RWPE2 (cell line): ENCODE measurements around the gene PIR.

Experiments
- ATAC-seq: fragments of 200-7000 bp; cut with Tn5 transposase; 3 replicates; pipeline ENCODE4 v1.9.1; 2021; ENCODE audit warnings: low read depth
- DNase-seq: peaks from one replicate; pipeline ENCODE4 v3.0.0-alpha.2; 2020; ENCODE audit warnings: low spot score
- H3K27ac ChIP-seq: fragments of 450-650 bp; 2 replicates; pipeline ENCODE4 v1.5.1; 2017; ENCODE audit warnings: mild to moderate bottlenecking; ENCODE audit not compliant: poor library complexity, severe bottlenecking
- H3K27me3 ChIP-seq: fragments of 250-450 bp; sonication (Bioruptor Pico); 2 replicates; pipeline ENCODE4 v1.5.1; 2021; ENCODE audit warnings: mild to moderate bottlenecking, moderate library complexity; ENCODE audit not compliant: insufficient read depth, poor library complexity, severe bottlenecking
- H3K36me3 ChIP-seq: fragments of 250-450 bp; sonication (Bioruptor Pico); 2 replicates; pipeline ENCODE4 v1.5.1; 2020; ENCODE audit warnings: low read depth, mild to moderate bottlenecking, moderate library complexity
- H3K4me1 ChIP-seq: fragments of 250-450 bp; sonication (Bioruptor Pico); 2 replicates; pipeline ENCODE4 v1.5.1; 2021; ENCODE audit warnings: mild to moderate bottlenecking, moderate library complexity; ENCODE audit not compliant: insufficient read depth, poor library complexity, severe bottlenecking
- H3K4me3 ChIP-seq: fragments of 250-450 bp; sonication (Bioruptor Pico); 2 replicates; pipeline ENCODE4 v1.5.1; 2021; ENCODE audit warnings: mild to moderate bottlenecking, moderate library complexity; ENCODE audit not compliant: severe bottlenecking
- H3K9me3 ChIP-seq: fragments of 250-450 bp; sonication (Bioruptor Pico); 2 replicates; pipeline ENCODE4 v1.5.1; 2021; ENCODE audit warnings: mild to moderate bottlenecking, moderate library complexity; ENCODE audit not compliant: severe bottlenecking
- TF ChIP-seq, protein P1 (sequence below): fragments of 450-650 bp; IDR thresholded peaks from one replicate; pipeline ENCODE4 v1.5.1; 2017; ENCODE audit warnings: mild to moderate bottlenecking, moderate library complexity; ENCODE audit not compliant: poor library complexity, severe bottlenecking

The PIR gene

DNA sequence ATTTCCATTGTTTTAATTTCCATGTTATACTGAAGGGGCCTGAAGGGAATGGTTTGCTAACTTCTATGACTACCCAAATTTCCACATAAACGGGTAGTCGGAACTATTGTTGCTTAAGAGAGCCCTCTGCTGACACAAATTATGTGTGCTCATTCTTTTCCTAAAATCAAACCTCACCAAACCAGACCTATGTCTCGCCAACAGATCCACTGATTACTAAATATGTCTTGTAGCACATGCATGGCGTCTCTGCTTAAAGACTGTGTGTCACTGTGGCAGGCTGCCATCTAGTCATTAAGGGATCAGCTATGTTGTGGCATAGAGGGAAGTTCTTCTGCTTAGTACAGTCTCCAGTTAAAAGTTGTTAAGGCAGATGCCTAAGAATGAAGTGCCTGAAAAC lies 25.1 kb downstream of the PIR start:
- Histone ChIP-seq H3K27ac (no peak overlapping the region), H3K9me3 (no peaks in the 10 kb centered on the region), H3K4me1 (no peaks in the 10 kb centered on the region), H3K27me3 (no peaks in the 10 kb centered on the region), H3K4me3 (no peak overlapping the region), H3K36me3 (no peaks in the 10 kb centered on the region)
- TF ChIP-seq, protein P1, sequence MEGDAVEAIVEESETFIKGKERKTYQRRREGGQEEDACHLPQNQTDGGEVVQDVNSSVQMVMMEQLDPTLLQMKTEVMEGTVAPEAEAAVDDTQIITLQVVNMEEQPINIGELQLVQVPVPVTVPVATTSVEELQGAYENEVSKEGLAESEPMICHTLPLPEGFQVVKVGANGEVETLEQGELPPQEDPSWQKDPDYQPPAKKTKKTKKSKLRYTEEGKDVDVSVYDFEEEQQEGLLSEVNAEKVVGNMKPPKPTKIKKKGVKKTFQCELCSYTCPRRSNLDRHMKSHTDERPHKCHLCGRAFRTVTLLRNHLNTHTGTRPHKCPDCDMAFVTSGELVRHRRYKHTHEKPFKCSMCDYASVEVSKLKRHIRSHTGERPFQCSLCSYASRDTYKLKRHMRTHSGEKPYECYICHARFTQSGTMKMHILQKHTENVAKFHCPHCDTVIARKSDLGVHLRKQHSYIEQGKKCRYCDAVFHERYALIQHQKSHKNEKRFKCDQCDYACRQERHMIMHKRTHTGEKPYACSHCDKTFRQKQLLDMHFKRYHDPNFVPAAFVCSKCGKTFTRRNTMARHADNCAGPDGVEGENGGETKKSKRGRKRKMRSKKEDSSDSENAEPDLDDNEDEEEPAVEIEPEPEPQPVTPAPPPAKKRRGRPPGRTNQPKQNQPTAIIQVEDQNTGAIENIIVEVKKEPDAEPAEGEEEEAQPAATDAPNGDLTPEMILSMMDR, result peak; percentile 24
- DNase-seq (no peak), ATAC-seq (no peak; the same call in 2 of the 3 replicates)

DNA sequence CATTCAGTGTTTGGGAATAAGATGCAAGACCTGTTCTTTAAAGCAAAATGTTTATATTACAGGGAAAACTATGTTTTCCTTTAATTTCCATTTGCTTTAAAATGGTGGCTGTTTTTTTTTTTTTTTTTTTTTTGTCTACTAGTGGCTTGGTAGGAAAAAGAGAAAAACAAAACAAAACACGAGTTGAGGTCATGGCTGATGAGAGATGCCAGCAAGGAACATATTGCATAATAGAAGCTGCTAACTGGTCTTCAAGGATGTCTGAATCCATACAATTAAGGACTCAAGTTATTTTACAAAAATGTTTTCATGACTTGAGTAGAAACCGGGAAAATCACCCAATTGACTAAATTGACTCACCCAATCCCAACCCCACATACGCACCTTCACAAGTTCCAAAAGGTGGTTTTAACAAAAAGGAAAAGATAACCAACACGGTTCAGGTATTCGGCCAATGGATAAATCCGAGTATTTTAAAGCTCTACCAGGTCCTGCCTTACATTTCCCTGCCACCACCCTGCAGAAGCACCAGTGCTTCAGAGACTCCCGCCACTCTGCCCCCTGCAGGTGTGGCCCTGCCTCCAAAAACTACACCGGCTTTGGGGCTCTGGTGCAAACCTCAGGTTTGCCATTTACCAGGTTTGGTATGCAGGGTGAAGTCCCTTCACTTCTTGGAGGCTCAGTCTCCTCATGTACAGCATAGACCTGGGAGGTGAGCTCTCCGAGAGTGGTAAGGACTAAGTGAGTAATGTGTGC lies 27.1 kb downstream of the PIR start:
- H3K4me3 ChIP-seq, result no peak overlapping the region
- no peaks in the 10 kb centered on the region for H3K4me1 ChIP-seq
- ATAC-seq (no peak), DNase-seq (no peak)
- H3K36me3 ChIP-seq, result no peaks in the 10 kb centered on the region
- H3K9me3 ChIP-seq, result no peaks in the 10 kb centered on the region
- H3K27me3 ChIP-seq, result no peaks in the 10 kb centered on the region
- TF ChIP-seq, protein P1, result no peak
- H3K27ac ChIP-seq, result no peak overlapping the region

DNA sequence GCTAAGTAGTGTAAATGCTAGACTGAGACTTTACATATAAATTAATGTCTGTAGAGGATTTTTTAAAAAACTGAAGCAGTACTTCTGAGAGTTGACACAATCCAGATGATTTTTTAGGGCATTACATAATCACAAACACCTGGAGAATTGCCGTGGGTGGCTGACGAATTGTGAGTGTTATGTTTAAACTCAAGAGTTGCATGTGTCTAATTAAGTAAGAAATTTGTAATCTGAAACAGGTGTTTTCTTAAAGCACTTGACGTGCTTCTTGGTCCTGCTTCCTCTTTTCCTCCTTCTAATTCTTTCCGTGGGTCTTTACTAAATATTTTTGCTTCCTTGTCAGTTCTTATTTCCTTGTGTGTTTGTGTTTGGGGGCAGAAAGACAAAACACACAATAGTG lies 27.8 kb downstream of the PIR start:
- Histone ChIP-seq H3K27ac (no peak overlapping the region), H3K36me3 (no peaks in the 10 kb centered on the region), H3K4me1 (no peaks in the 10 kb centered on the region), H3K27me3 (no peaks in the 10 kb centered on the region), H3K9me3 (no peaks in the 10 kb centered on the region), H3K4me3 (no peak overlapping the region)
- TF ChIP-seq, protein P1, result no peak
- DNase-seq (no peak), ATAC-seq (no peak)

DNA sequence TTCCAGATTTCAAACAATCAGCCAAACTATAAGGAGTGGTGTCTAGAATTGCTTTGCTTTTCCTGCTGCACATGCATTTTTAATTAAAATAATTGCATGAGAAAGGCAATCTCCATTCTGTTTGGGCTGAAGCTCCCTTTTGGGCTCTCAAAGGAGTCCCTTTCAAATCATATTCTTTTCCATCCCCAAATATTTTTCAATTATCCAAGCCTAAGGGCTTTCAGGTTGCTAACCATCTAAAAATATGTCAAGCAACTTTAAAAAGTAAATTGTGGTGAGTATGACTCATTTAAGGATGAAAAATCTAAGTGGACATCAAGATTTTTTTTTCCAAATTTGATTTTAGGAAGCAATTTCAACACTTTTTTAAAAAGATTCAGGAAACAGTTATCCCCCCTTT lies 28.4 kb downstream of the PIR start:
- no peak for ATAC-seq
- no peaks in the 10 kb centered on the region for H3K4me1 ChIP-seq
- TF ChIP-seq, protein P1, result no peak
- H3K9me3 ChIP-seq, result no peaks in the 10 kb centered on the region
- no peak for DNase-seq
- no peaks in the 10 kb centered on the region for H3K27me3 ChIP-seq
- H3K27ac ChIP-seq, result no peak overlapping the region
- no peaks in the 10 kb centered on the region for H3K36me3 ChIP-seq
- no peak overlapping the region for H3K4me3 ChIP-seq

DNA sequence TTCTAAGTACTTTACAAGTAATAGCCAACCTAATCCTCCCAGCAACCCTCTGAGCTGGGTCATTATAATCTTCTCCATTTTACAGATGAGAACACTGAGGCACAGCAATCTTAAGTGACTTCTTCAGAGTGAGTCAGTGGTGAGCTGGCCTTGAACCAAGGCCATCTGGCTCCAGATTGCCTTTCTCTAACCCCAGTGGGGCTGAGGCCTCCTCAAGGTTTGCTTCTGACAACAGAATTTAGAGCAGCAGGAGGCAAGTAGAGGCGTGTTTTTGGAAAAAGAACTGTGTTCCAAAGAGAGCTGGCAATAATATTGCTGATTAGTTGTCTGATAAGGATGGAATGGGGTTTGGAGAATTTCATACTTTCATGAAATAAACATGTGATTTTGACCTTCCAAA lies 41.2 kb downstream of the PIR start:
- no peaks in the 10 kb centered on the region for H3K27me3 ChIP-seq
- no peak for ATAC-seq
- no peaks in the 10 kb centered on the region for H3K9me3 ChIP-seq
- H3K27ac ChIP-seq, result no peak overlapping the region
- H3K4me1 ChIP-seq, result no peaks in the 10 kb centered on the region
- no peak for DNase-seq
- H3K36me3 ChIP-seq, result no peaks in the 10 kb centered on the region
- TF ChIP-seq, protein P1, result no peak
- H3K4me3 ChIP-seq, result no peak overlapping the region
